ENCODE data around the gene AUTS2.
"Not testable (repeated sequence)": the region's sequence is repeated elsewhere in the genome, so short reads cannot be mapped to it uniquely, and the experiment has no call there.

Gene AUTS2

DNA sequence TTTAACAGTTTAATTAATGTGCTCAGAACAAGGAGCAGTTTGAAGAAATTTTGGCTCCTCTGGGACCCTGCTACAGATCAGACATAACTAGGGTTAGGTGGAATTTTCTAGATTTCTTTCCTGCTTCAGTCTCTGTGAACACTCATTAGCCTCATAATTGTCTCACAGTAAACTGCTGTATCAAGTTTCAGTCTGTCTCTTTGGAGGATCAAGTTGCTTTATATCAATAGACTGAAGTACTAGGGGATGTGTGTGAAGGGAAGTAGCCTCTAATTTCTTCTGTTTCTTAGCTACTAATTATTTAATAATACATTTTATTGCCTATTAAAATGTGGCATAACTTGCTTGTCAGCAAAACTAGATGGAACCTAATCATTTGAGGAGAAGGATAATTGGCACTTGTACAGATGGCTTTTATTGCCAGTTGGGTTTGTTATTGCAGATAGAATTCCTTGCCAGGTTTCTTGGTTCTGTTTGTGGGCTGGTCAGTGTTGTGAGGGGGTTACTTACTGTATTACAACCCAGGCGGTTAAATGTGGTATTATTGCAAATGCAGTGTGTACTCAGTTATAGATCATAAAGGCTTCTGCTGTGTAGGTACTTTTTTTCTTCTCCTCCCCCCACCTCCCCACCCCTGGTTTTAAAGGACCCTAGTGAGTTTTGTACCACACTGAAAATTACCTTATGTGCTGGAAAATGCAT lies 758.0 kb downstream of the AUTS2 start:
- Histone ChIP-seq H3K27ac (ENCODE audit: low read length) (no peak overlapping the region), H3K4me1 (ENCODE audit: insufficient read depth, low read length) (peaks cover 10% of the 10 kb centered on the region; the same call in 1 of the 2 replicates), H3K9ac (ENCODE audit: low read depth, low read length) (no peak overlapping the region), H3K9me3 (ENCODE audit: insufficient read depth, low read depth, low read length) (no peaks in the 10 kb centered on the region), H3K36me3 (ENCODE audit: insufficient read depth, low read depth, low read length) (no peaks in the 10 kb centered on the region), H3K4me3 (ENCODE audit: low read length) (no peak overlapping the region), H3K27me3 (ENCODE audit: insufficient read depth, low read length) (no peaks in the 10 kb centered on the region)

DNA sequence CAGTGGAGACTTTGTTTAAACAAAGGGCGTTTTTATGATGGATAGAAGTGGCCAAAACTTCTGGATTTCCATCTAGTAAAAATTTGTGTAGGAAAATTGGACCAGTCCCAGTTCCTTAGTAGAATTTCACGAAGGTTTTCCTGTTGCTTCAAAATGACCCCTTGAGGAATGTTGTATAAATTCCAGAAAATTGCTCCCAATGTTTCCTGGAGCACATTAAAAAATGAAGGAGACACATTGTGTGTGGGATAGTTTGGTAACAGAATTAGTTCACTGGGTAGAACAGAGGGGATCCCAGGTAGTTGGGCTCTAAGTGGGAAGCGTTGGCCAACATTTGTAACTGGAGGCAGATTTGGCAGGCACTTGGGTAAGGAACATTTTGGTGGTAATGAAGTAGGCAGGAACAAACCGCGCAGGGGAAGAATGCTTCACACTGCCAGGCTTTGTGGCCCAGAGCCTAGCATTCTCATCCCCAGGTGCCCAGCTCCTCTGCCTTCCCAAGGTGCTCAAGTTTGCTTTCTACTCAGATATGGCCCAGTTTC lies 758.6 kb downstream of the AUTS2 start:
- Histone ChIP-seq H3K4me1 (ENCODE audit: insufficient read depth, low read length) (peaks cover 10% of the 10 kb centered on the region; the same call in 1 of the 2 replicates), H3K4me3 (ENCODE audit: low read length) (no peak overlapping the region), H3K27ac (ENCODE audit: low read length) (no peak overlapping the region), H3K9ac (ENCODE audit: low read depth, low read length) (no peak overlapping the region), H3K9me3 (ENCODE audit: insufficient read depth, low read depth, low read length) (no peaks in the 10 kb centered on the region), H3K36me3 (ENCODE audit: insufficient read depth, low read depth, low read length) (no peaks in the 10 kb centered on the region), H3K27me3 (ENCODE audit: insufficient read depth, low read length) (no peaks in the 10 kb centered on the region)

DNA sequence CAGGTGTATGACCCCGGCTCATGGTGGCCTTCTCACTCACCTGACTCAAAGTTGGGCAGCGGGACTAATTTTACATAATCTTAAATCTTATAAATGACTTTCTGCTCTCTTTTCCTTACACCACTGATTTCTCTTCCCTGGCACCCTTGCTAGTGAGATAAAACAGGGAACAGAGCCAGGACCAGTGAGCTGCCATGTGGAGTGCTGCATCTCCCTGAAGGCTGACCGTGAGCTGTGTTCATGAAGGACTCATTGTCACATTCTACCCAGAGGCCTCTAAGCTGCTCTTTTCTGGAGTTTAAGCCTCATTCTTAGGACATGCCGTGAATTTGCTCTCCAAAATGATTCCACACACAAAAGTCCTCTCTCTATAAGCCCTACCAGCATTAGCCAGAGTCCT lies 762.3 kb downstream of the AUTS2 start:
- H3K9ac ChIP-seq (ENCODE audit: low read depth, low read length): no peak overlapping the region
- H3K27me3 ChIP-seq (ENCODE audit: insufficient read depth, low read length): no peaks in the 10 kb centered on the region
- H3K27ac ChIP-seq (ENCODE audit: low read length): no peak overlapping the region
- no peaks in the 10 kb centered on the region for H3K9me3 ChIP-seq (ENCODE audit: insufficient read depth, low read depth, low read length)
- H3K4me3 ChIP-seq (ENCODE audit: low read length): no peak overlapping the region
- no peaks in the 10 kb centered on the region for H3K36me3 ChIP-seq (ENCODE audit: insufficient read depth, low read depth, low read length)
- peaks cover 9% of the 10 kb centered on the region; the same call in 1 of the 2 replicates for H3K4me1 ChIP-seq (ENCODE audit: insufficient read depth, low read length)

DNA sequence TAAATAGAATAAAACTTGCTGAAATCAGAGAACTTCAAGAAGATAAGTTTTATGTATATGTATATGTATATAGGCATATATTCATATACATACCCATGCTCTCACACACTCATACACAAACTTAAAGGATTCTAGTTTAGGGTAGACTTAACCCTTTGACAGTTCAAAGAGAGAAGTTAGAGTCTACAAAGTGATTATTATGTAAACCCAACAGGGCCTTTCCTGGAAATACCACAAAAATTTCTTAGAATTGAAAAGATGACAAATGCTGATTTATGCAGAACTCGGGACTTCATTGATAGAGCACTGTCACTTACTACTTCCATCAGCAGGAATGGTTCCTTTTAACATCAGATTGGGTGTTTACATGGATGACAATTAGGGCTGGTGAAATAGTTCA lies 763.5 kb downstream of the AUTS2 start:
- Histone ChIP-seq H3K4me3 (ENCODE audit: low read length) (no peak overlapping the region), H3K9me3 (ENCODE audit: insufficient read depth, low read depth, low read length) (no peaks in the 10 kb centered on the region), H3K27ac (ENCODE audit: low read length) (no peak overlapping the region), H3K9ac (ENCODE audit: low read depth, low read length) (no peak overlapping the region), H3K4me1 (ENCODE audit: insufficient read depth, low read length) (no peaks in the 10 kb centered on the region), H3K36me3 (ENCODE audit: insufficient read depth, low read depth, low read length) (no peaks in the 10 kb centered on the region), H3K27me3 (ENCODE audit: insufficient read depth, low read length) (no peaks in the 10 kb centered on the region)

DNA sequence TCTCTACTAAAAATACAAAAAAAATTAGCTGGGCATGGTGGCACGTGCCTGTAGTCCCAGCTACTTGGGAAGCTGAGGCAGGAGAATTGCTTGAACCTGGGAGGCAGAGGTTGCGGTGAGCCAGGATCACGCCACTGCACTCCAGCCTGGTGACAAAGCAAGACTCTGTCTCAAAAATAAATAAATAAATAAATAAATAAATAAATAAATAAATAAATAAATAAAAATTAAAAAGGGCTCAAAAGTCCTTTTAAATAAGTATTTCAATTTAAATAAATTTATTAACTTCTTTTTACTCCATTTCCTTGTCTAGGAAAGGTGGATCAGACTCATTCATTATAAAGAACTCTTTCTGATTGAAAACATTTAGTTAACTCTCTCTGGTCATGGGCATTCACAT lies 766.1 kb downstream of the AUTS2 start:
- not testable (repeated sequence) for H3K4me3 ChIP-seq (ENCODE audit: low read length); H3K4me1 ChIP-seq (ENCODE audit: insufficient read depth, low read length); H3K27me3 ChIP-seq (ENCODE audit: insufficient read depth, low read length); H3K27ac ChIP-seq (ENCODE audit: low read length); H3K9ac ChIP-seq (ENCODE audit: low read depth, low read length); H3K36me3 ChIP-seq (ENCODE audit: insufficient read depth, low read depth, low read length); H3K9me3 ChIP-seq (ENCODE audit: insufficient read depth, low read depth, low read length)

DNA sequence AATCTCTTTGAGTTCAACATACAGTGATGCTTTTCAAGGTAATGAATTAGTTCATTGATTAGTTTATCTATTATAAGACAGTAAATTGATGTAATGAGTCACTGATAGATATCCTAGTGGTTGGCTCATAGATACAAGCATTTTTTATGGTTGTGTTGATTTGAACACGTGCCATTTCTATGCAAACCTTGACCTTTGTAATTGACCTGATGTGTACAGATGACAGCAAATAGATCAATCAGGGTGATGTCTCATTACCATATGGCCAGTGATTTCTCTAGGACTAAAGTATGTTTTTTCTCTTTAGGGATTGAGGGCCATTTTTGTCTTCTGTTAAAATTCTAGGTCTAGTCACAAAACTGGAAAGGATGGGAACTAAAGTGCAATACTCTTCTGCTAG lies 773.4 kb downstream of the AUTS2 start:
- Histone ChIP-seq H3K27ac (ENCODE audit: low read length) (no peak overlapping the region), H3K9me3 (ENCODE audit: insufficient read depth, low read depth, low read length) (no peaks in the 10 kb centered on the region), H3K27me3 (ENCODE audit: insufficient read depth, low read length) (no peaks in the 10 kb centered on the region), H3K4me3 (ENCODE audit: low read length) (no peak overlapping the region), H3K36me3 (ENCODE audit: insufficient read depth, low read depth, low read length) (no peaks in the 10 kb centered on the region), H3K4me1 (ENCODE audit: insufficient read depth, low read length) (no peaks in the 10 kb centered on the region), H3K9ac (ENCODE audit: low read depth, low read length) (no peak overlapping the region)

DNA sequence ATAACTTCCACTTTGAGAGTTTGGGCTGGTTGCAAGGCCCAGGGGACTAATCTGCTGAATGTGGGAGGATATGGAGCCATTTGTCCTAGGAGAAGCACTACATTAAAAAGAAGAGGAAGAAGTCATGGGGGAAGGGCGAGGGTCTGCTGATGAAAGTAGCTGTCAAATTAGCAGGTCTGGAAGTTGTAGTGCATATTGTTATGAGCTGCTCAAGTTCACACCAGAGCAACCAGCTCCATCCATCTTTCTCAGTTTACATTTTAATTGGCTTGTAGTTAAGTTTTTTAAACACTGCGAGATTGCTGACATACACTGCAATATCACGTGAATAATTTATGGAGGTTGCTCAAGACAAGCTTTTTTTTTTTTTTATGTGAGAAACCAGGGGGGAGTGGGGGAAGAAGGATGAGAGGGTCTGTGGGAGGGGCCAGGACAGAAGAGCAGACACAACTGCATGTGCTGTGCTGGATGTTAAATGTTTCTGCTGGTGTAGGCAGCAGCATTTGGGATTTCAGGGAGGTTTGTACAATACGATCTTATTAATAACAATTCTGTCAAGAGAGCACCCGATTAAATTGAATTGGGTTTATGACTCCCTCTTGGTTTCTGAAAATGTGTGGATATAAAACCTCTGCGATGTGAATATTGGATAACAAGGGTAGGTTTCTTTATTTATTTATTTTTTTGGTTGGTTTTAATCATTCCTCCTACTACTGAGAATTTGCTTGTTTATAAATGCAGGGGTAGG lies 774.7 kb downstream of the AUTS2 start:
- no peaks in the 10 kb centered on the region for H3K36me3 ChIP-seq (ENCODE audit: insufficient read depth, low read depth, low read length)
- H3K27me3 ChIP-seq (ENCODE audit: insufficient read depth, low read length): no peaks in the 10 kb centered on the region
- no peaks in the 10 kb centered on the region for H3K9me3 ChIP-seq (ENCODE audit: insufficient read depth, low read depth, low read length)
- no peak overlapping the region for H3K27ac ChIP-seq (ENCODE audit: low read length)
- no peak overlapping the region for H3K9ac ChIP-seq (ENCODE audit: low read depth, low read length)
- H3K4me1 ChIP-seq (ENCODE audit: insufficient read depth, low read length): no peaks in the 10 kb centered on the region
- H3K4me3 ChIP-seq (ENCODE audit: low read length): no peak overlapping the region

DNA sequence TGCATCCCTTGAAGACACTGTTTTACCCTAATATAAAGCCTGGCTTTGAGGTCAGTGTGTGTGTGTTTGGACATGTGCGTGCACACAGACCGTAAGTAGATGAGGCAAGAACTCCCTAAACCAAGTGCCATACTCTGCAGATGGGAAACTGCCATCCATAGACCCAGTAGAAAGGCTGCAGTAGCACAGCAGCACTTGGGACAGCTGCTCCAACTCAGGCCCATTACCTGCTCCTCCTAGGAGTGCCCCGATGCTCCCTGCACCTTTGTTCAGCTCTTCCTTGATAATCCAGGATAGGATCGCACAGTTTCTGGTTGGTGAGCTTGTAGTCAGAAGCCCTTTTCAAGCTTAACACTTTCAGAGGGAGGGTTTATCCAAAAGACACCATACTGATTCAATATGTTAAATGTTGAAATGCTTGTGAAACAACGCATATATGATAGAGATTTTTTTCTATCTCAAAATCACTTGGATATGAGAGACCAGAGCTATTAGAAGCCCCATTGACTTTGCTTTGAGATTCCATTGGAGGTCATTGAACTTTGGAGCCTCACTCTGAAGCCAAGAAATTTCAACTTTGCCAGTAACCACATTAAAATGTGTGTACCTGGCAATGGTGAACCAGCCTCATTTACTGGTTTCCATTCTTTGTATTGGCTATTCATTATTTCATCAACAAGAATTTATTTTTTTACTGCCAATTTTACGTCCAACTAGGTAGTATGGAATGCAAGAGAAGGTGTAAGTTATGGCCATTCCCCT lies 776.7 kb downstream of the AUTS2 start:
- Histone ChIP-seq H3K4me1 (ENCODE audit: insufficient read depth, low read length) (no peaks in the 10 kb centered on the region), H3K9ac (ENCODE audit: low read depth, low read length) (no peak overlapping the region), H3K27me3 (ENCODE audit: insufficient read depth, low read length) (no peaks in the 10 kb centered on the region), H3K36me3 (ENCODE audit: insufficient read depth, low read depth, low read length) (no peaks in the 10 kb centered on the region), H3K27ac (ENCODE audit: low read length) (no peak overlapping the region), H3K4me3 (ENCODE audit: low read length) (no peak overlapping the region), H3K9me3 (ENCODE audit: insufficient read depth, low read depth, low read length) (no peaks in the 10 kb centered on the region)

DNA sequence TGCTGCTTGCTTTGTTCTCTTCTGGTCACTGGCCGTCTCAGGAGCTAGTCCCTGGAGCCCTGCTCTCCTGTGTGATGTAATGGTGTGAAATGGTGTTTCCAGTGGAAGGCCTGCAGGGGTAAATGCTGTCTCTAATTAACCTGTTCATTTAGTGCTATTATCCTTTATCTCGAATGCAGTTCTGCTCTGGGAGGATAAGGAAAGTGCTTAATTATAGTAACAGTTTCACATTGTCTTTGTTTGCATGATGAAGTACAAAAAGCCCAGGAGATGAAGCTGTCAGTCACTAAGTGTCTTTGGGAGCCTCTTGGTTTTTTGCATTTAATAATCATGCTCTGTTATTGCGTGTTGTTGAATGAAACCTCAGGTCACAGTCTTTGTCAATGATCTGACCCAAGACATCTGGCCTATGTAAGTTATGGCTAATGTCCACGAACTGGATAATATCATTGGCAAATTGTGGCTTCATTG lies 778.3 kb downstream of the AUTS2 start:
- no peak overlapping the region for H3K4me3 ChIP-seq (ENCODE audit: low read length)
- no peak overlapping the region for H3K27ac ChIP-seq (ENCODE audit: low read length)
- H3K27me3 ChIP-seq (ENCODE audit: insufficient read depth, low read length): no peaks in the 10 kb centered on the region
- H3K36me3 ChIP-seq (ENCODE audit: insufficient read depth, low read depth, low read length): no peaks in the 10 kb centered on the region
- H3K4me1 ChIP-seq (ENCODE audit: insufficient read depth, low read length): no peaks in the 10 kb centered on the region
- H3K9me3 ChIP-seq (ENCODE audit: insufficient read depth, low read depth, low read length): no peaks in the 10 kb centered on the region
- H3K9ac ChIP-seq (ENCODE audit: low read depth, low read length): no peak overlapping the region

DNA sequence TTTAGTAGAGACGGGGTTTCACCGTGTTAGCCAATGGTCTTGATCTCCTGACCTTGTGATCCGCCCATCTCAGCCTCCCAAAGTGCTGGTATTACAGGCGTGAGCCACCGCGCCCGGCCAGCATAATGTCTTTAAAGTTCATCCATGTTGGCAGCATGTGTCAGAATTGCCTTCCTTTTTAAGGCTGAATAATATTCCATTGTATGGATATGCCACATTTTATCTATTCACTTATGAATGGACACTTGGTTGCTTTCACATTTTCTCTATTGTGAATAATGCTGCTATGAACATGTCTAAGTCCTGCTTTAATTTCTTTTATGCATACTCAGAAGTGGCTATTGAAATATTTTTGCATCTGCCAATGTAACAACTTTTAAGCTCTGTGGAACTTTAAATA lies 779.7 kb downstream of the AUTS2 start:
- H3K27me3 ChIP-seq (ENCODE audit: insufficient read depth, low read length): no peaks in the 10 kb centered on the region
- no peaks in the 10 kb centered on the region for H3K4me1 ChIP-seq (ENCODE audit: insufficient read depth, low read length)
- H3K9me3 ChIP-seq (ENCODE audit: insufficient read depth, low read depth, low read length): no peaks in the 10 kb centered on the region
- H3K36me3 ChIP-seq (ENCODE audit: insufficient read depth, low read depth, low read length): no peaks in the 10 kb centered on the region
- no peak overlapping the region for H3K9ac ChIP-seq (ENCODE audit: low read depth, low read length)
- no peak overlapping the region for H3K4me3 ChIP-seq (ENCODE audit: low read length)
- H3K27ac ChIP-seq (ENCODE audit: low read length): no peak overlapping the region

DNA sequence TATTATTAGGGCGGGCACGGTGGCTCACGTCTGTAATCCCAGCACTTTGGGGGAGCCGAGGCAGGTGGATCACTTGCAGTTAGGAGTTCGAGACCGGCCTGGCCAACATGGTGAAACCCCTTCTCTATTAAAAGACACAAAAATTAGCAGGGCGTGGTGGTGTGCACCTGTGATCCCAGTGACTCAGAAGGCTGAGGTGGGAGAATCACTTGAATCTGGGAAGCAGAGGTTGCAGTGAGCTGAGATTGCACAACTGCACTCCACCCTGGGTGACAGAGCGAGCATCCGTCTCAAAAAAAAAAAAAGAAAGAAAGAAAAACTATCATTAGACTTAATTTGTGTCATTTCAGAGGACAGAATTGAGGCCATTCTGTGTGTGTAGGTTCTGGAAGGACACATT lies 780.9 kb downstream of the AUTS2 start:
- Histone ChIP-seq H3K4me1 (ENCODE audit: insufficient read depth, low read length) (no peaks in the 10 kb centered on the region), H3K27me3 (ENCODE audit: insufficient read depth, low read length) (no peaks in the 10 kb centered on the region), H3K27ac (ENCODE audit: low read length) (no peak overlapping the region), H3K4me3 (ENCODE audit: low read length) (no peak overlapping the region), H3K9ac (ENCODE audit: low read depth, low read length) (no peak overlapping the region), H3K36me3 (ENCODE audit: insufficient read depth, low read depth, low read length) (no peaks in the 10 kb centered on the region), H3K9me3 (ENCODE audit: insufficient read depth, low read depth, low read length) (no peaks in the 10 kb centered on the region)

Measured in iPS-20b (cell line).